Endothelial cell of umbilical vein (primary cell): ENCODE results near the gene UBA52.

Experiments
- CTCF ChIP-seq, 2 donors: IDR thresholded peaks; 1 replicate in 1 of 2; 2 replicates in 1 of 2; pipeline ENCODE4 v1.5.1; 2011; ENCODE audit warnings: low read length in 2 of 2, mild to moderate bottlenecking in 2 of 2, moderate library complexity in 2 of 2, control low read depth in 1 of 2, inconsistent platforms in 1 of 2, low read depth in 1 of 2; ENCODE audit not compliant: insufficient read depth in 1 of 2; ENCODE audit errors: extremely low read depth in 1 of 2
- EZH2 ChIP-seq: IDR thresholded peaks from 2 replicates; pipeline ENCODE4 v1.6.1; 2012; ENCODE audit warnings: borderline replicate concordance, low read depth, mild to moderate bottlenecking, moderate library complexity, low read length, inconsistent platforms; ENCODE audit not compliant: severe bottlenecking
- FOS ChIP-seq: IDR thresholded peaks from 2 replicates; pipeline ENCODE4 v1.6.1; 2011; ENCODE audit warnings: mild to moderate bottlenecking, low read length, moderate library complexity, borderline replicate concordance; ENCODE audit not compliant: insufficient read depth
- JUN ChIP-seq: IDR thresholded peaks from 2 replicates; pipeline ENCODE4 v1.6.1; 2011; ENCODE audit warnings: borderline replicate concordance, low read depth; ENCODE audit not compliant: insufficient read length, insufficient read depth
- MYC ChIP-seq: IDR thresholded peaks from one replicate; pipeline ENCODE4 v1.6.1; 2011; ENCODE audit warnings: mild to moderate bottlenecking, low read depth, low read length
- POLR2A ChIP-seq: IDR thresholded peaks from 2 replicates; pipeline ENCODE4 v1.6.1; 2012; ENCODE audit warnings: low read depth, mild to moderate bottlenecking, control low read depth, low read length
- POLR2AphosphoS5 ChIP-seq: IDR thresholded peaks from 2 replicates; pipeline ENCODE4 v1.6.1; 2012; ENCODE audit warnings: low read depth, mild to moderate bottlenecking, control low read depth, low read length, moderate library complexity; ENCODE audit not compliant: insufficient read depth

DNA sequence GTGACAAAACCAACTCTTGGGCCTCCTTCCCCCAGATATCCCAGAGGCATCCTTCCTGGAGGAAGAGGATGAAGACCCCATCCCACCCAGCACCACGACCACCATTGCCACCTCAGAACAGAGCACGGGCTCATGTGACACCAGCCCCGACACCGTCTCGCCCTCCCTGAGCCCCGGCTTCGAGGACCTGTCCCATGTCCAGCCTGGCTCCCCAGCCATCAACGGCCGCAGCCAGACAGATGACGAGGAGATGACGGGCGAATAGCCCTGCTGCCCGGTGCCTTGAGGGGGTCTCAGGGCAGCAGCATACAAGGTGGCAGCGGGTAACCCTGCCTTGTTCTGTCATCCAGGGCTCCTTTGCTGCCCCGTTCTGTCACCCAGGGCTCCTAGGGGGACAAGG, 3.3 kb upstream of the UBA52 start:
- TF ChIP-seq POLR2A, result no peak
- TF ChIP-seq CTCF (IDR thresholded peaks at IDR 0.05; ENCODE audit: extremely low read depth in 1 of 2, insufficient read depth in 1 of 2, low read depth in 1 of 2, low read length in 2 of 2), result no peak
- no peak for TF ChIP-seq POLR2AphosphoS5
- TF ChIP-seq EZH2, result no peak
- no peak for TF ChIP-seq MYC
- TF ChIP-seq FOS, result no peak
- TF ChIP-seq JUN, result no peak
